GM18870 (cell line): ENCODE data around the gene CCNY.

Source experiments
- ATAC-seq: cut with Tn5 transposase; IDR thresholded peaks from one replicate; pipeline ENCODE4 v1.9.1; 2021; ENCODE audit warnings: moderate library complexity; ENCODE audit not compliant: unreplicated experiment

Gene CCNY

GRCh38 chr10:35607475-35608327 lies 271.4 kb downstream of the CCNY start:
- ATAC-seq, result no peak

DNA sequence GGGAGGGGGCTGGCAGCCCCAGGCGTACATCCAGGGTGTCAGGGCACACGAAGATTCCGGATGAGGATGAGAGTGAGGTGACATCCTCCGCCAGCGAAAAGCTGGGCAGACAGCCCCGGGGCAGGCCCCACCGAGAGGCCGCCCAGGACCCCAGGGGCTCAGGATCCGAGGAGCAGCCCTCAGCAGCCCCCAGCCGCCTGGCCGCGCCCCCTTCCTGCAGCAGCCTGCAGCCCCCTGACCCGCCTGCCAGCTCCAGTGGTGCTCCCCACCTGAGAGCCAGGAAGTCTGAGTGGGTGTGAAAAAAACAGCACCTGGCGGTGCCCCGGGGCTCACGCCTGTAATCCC lies 272.0 kb downstream of the CCNY start:
- ATAC-seq, result no peak

DNA sequence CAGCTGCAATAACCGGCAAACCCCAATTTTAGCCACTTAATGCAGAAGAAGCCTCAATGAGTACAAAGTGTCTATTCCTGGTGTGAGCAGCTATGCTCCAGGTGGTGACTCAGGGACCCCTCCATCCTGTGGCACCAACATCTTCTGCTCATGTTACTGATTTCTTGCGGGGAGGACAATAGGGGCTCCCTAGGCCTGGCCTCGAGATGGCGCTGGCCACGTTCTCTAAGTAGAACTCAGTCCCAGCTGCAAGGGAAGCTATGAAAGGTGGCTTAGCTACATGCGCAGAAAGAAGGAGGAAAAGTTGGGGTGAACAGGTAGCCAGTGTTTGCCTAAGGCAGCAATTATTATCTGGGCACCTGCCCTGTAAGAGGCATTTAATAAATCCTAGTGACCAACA lies 275.4 kb downstream of the CCNY start:
- no peak for ATAC-seq

- no peak for ATAC-seq
These were observed 276.2 kb downstream of the CCNY start for GRCh38 chr10:35612385-35613106.

DNA sequence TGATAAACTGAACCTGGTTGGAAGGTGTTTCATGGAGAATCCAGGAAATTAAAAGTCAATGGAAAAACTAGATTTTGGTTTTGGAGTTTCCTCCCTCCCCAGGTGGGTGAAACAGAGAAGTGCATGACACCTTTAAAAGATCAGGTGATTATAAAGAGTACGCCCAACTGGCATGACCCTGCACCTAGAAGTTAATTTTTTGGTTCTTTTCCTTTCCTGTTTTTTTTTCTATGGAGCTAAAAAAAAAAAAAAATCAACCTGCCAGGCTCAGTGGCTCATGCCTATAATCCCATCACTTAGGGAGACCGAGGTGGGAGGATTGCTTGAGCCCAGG lies 276.8 kb downstream of the CCNY start:
- no peak for ATAC-seq

GRCh38 chr10:35613597-35614226 lies 277.4 kb downstream of the CCNY start:
- no peak for ATAC-seq

- no peak for ATAC-seq
These were observed 278.0 kb downstream of the CCNY start for GRCh38 chr10:35614312-35614711.
